ENCODE results near the gene C1QTNF2.

C1QTNF2 gene

DNA sequence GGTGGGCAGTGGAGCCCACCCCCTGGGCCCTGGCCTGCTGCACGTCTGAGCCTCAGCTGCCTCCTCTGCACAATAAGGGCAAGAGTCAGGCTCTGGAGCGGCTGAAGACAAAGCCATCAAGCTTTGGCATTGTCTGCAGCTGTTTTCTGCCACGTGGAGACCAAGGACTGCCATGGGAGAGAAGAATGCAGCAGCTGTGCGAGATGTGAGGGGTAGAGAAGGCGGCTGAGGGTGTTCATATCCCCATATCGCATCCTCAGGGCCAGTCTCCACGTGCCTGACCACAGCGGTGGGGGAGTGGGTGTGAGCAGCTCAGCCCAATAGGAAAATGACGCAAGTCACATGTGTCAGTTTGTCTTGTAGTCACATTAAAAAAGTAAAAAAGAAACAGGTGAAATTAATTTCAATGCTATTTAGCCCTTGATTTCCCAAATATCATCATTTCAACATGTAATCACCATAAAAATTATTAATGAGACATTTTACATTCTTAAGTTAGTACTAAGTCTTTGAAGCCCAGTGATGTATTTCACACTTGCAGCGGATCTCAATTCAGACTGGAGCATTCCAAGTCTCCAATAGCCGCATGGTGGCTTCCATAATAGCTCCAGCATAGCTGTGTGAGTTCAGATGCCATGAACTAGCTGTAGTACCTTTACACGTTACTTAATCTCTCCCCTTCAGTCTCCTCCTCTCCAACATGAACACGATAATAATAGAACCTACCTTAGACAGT is 6.6 kb downstream of the C1QTNF2 start:
- DNase-seq (ENCODE audit: low read depth in 1 of 2, low spot score in 1 of 2) = no peak
- Histone ChIP-seq H3K27ac (replicated peaks) (no peak overlapping the region), H3K27me3 (ENCODE audit: insufficient read depth, poor library complexity, severe bottlenecking) (no peaks in the 10 kb centered on the region), H3K4me3 (replicated peaks; ENCODE audit: insufficient read depth, low read length) (no peak overlapping the region)
- TF ChIP-seq POLR2AphosphoS5 (IDR thresholded peaks at IDR 0.05; ENCODE audit: low read depth) (no peak), SPI1 (IDR thresholded peaks at IDR 0.05; ENCODE audit: borderline replicate concordance, low read depth) (no peak), GABPA (IDR thresholded peaks at IDR 0.05; ENCODE audit: low read depth) (no peak)
- TF ChIP-seq, protein P1, sequence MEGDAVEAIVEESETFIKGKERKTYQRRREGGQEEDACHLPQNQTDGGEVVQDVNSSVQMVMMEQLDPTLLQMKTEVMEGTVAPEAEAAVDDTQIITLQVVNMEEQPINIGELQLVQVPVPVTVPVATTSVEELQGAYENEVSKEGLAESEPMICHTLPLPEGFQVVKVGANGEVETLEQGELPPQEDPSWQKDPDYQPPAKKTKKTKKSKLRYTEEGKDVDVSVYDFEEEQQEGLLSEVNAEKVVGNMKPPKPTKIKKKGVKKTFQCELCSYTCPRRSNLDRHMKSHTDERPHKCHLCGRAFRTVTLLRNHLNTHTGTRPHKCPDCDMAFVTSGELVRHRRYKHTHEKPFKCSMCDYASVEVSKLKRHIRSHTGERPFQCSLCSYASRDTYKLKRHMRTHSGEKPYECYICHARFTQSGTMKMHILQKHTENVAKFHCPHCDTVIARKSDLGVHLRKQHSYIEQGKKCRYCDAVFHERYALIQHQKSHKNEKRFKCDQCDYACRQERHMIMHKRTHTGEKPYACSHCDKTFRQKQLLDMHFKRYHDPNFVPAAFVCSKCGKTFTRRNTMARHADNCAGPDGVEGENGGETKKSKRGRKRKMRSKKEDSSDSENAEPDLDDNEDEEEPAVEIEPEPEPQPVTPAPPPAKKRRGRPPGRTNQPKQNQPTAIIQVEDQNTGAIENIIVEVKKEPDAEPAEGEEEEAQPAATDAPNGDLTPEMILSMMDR (IDR thresholded peaks at IDR 0.05; ENCODE audit: insufficient read depth, low read length) = no peak
- TF ChIP-seq, protein P2, sequence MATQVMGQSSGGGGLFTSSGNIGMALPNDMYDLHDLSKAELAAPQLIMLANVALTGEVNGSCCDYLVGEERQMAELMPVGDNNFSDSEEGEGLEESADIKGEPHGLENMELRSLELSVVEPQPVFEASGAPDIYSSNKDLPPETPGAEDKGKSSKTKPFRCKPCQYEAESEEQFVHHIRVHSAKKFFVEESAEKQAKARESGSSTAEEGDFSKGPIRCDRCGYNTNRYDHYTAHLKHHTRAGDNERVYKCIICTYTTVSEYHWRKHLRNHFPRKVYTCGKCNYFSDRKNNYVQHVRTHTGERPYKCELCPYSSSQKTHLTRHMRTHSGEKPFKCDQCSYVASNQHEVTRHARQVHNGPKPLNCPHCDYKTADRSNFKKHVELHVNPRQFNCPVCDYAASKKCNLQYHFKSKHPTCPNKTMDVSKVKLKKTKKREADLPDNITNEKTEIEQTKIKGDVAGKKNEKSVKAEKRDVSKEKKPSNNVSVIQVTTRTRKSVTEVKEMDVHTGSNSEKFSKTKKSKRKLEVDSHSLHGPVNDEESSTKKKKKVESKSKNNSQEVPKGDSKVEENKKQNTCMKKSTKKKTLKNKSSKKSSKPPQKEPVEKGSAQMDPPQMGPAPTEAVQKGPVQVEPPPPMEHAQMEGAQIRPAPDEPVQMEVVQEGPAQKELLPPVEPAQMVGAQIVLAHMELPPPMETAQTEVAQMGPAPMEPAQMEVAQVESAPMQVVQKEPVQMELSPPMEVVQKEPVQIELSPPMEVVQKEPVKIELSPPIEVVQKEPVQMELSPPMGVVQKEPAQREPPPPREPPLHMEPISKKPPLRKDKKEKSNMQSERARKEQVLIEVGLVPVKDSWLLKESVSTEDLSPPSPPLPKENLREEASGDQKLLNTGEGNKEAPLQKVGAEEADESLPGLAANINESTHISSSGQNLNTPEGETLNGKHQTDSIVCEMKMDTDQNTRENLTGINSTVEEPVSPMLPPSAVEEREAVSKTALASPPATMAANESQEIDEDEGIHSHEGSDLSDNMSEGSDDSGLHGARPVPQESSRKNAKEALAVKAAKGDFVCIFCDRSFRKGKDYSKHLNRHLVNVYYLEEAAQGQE (IDR thresholded peaks at IDR 0.05; ENCODE audit: insufficient replicate concordance, low read depth) = no peak

DNA sequence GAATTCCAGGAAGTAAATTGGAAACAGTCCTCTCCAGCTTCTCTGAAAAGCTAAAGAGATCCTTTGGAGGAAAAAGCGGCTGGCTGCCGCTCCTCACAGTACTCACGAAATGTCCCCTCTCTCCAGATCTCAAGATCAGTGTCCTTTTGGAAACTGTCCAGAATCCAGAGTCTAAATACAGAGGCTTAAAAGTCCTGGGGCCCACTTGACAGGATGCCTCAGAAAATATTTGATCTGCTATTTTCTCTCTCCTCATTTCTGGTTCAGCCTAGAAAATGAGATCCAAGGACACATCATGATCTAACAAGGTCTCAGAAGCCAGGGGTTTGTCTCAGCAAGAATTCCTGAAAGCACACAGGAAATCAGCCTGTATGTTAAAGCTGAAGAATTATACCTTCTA is 7.2 kb downstream of the C1QTNF2 start:
- no peak for DNase-seq (ENCODE audit: low read depth in 1 of 2, low spot score in 1 of 2)
- TF ChIP-seq, protein P1 (IDR thresholded peaks at IDR 0.05; ENCODE audit: insufficient read depth, low read length) = no peak
- TF ChIP-seq SPI1 (IDR thresholded peaks at IDR 0.05; ENCODE audit: borderline replicate concordance, low read depth) = no peak
- Histone ChIP-seq H3K27ac (replicated peaks) (no peak overlapping the region), H3K4me3 (replicated peaks; ENCODE audit: insufficient read depth, low read length) (no peak overlapping the region), H3K27me3 (ENCODE audit: insufficient read depth, poor library complexity, severe bottlenecking) (no peaks in the 10 kb centered on the region)

DNA sequence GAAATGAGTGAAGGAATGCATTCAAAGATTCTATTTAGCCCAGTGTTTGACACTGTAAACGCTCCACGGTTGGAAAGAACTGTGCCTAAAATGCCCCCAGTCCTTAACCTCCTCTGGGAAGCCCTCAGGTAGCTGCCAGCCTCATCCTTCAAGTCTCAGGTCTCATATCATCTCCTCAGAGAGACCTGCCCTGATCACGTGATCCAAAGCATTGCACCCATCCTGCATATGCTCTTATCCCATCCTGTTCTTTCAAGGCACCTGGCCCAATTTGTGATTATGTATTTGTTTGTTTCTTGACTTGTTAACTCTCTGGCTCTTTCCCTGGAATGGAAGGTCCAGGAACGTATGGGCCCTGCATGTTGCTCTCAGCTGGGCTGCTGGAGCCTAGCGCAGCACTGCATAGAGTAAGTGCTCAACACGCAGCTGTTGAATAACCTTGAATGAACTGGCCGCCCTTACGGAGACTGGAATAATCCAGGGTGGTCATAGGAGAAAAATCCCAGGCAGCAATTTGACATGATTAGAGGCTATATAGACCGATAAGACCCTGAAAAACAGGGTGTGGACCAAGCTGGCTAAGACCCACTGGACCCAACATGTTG is 8.7 kb downstream of the C1QTNF2 start:
- Histone ChIP-seq H3K27ac (replicated peaks) (no peak overlapping the region), H3K27me3 (ENCODE audit: insufficient read depth, poor library complexity, severe bottlenecking) (no peaks in the 10 kb centered on the region), H3K4me3 (replicated peaks; ENCODE audit: insufficient read depth, low read length) (no peak overlapping the region)
- DNase-seq (ENCODE audit: low read depth in 1 of 2, low spot score in 1 of 2) = no peak
- no peak for TF ChIP-seq POLR2AphosphoS5 (IDR thresholded peaks at IDR 0.05; ENCODE audit: low read depth)
- TF ChIP-seq, protein P2 (IDR thresholded peaks at IDR 0.05; ENCODE audit: insufficient replicate concordance, low read depth) = no peak
- no peak for TF ChIP-seq SPI1 (IDR thresholded peaks at IDR 0.05; ENCODE audit: borderline replicate concordance, low read depth)
- no peak for TF ChIP-seq GABPA (IDR thresholded peaks at IDR 0.05; ENCODE audit: low read depth)
- TF ChIP-seq, protein P1 (IDR thresholded peaks at IDR 0.05; ENCODE audit: insufficient read depth, low read length) = no peak
